Fibroblast of lung (primary cell): ENCODE results near the gene ITPRID2. TPM values are rescaled to one million over a fixed set of nuclear protein-coding genes. Genes with fewer than 3 reads are reported as not detected.

Source experiments
- DNase-seq, 2 donors: peaks; one replicate each; pipeline versions ENCODE4 v3.0.0 to v3.0.0-alpha.2; 2010; ENCODE audit warnings: low read depth in 2 of 2
- H2AFZ ChIP-seq: 2 replicates; pipeline ENCODE4 v1.5.1; 2012; ENCODE audit warnings: low read length, control low read depth, inconsistent platforms
- H3K27ac ChIP-seq: 2 replicates; pipeline ENCODE4 v1.5.1; 2011; ENCODE audit warnings: low read length, control low read depth; ENCODE audit not compliant: insufficient read depth
- H3K27me3 ChIP-seq: 2 replicates; pipeline ENCODE4 v1.5.1; 2011; ENCODE audit warnings: mild to moderate bottlenecking, low read length; ENCODE audit not compliant: control insufficient read depth, insufficient read depth
- H3K36me3 ChIP-seq: 2 replicates; pipeline ENCODE4 v1.5.1; 2011; ENCODE audit warnings: low read length; ENCODE audit not compliant: control insufficient read depth, insufficient read depth
- H3K4me1 ChIP-seq: 2 replicates; pipeline ENCODE4 v1.5.1; 2011; ENCODE audit warnings: low read length; ENCODE audit not compliant: control insufficient read depth, insufficient read depth; ENCODE audit errors: extremely low read depth
- H3K4me2 ChIP-seq: 2 replicates; pipeline ENCODE4 v1.5.1; 2011; ENCODE audit warnings: low read length, control low read depth; ENCODE audit not compliant: insufficient read depth; ENCODE audit errors: extremely low read depth
- H3K4me3 ChIP-seq, 4 experiments: fragments of 200-600 bp in 1 of 4; sonication (generic) in 1 of 4; replicated peaks in 1 of 4; 2 replicates each; pipeline ENCODE4 v1.5.1; 2011 to 2016; ENCODE audit warnings: low read length in 4 of 4, low read depth in 3 of 4, mild to moderate bottlenecking in 3 of 4, control low read depth in 2 of 4, inconsistent platforms in 1 of 4, mixed read lengths in 1 of 4; ENCODE audit not compliant: insufficient read depth in 1 of 4; ENCODE audit errors: control extremely low read depth in 1 of 4
- H3K79me2 ChIP-seq: 2 replicates; pipeline ENCODE4 v1.5.1; 2012; ENCODE audit warnings: mild to moderate bottlenecking, low read length, inconsistent platforms; ENCODE audit not compliant: control insufficient read depth, insufficient read depth
- H3K9ac ChIP-seq: 2 replicates; pipeline ENCODE4 v1.5.1; 2011; ENCODE audit warnings: mild to moderate bottlenecking, low read length, control low read depth; ENCODE audit not compliant: insufficient read depth
- H3K9me3 ChIP-seq: 2 replicates; pipeline ENCODE4 v1.5.1; 2012; ENCODE audit warnings: low read depth, low read length; ENCODE audit not compliant: control insufficient read depth, insufficient read depth
- H4K20me1 ChIP-seq: 2 replicates; pipeline ENCODE4 v1.5.1; 2011; ENCODE audit warnings: low read length; ENCODE audit not compliant: control insufficient read depth, insufficient read depth; ENCODE audit errors: extremely low read depth
- CTCF ChIP-seq, 2 donors: IDR thresholded peaks in 1 of 2; conservative IDR thresholded peaks in 1 of 2; 1 replicate in 1 of 2; 2 replicates in 1 of 2; pipeline ENCODE4 v1.5.1; 2011 to 2012; ENCODE audit warnings: low read length in 2 of 2, control low read depth in 1 of 2, inconsistent platforms in 1 of 2, low read depth in 1 of 2, mild to moderate bottlenecking in 1 of 2
- EZH2 ChIP-seq: IDR thresholded peaks from 2 replicates; pipeline ENCODE4 v1.5.1; 2012; ENCODE audit warnings: low read length, control low read depth, mild to moderate bottlenecking; ENCODE audit errors: missing control alignments
- polyA plus RNA-seq, 2 donors: library from polyadenylated mRNA; depleted of rRNA in 1 of 2; stranded (reverse) in 1 of 2; unstranded in 1 of 2; fragments of >200 nt; gene quantifications; 2 replicates each; pipeline ENCODE4 v1.2.1, GENCODE V29; 2011 to 2012; ENCODE audit warnings: missing spikeins in 1 of 2
- total RNA-seq: library from RNA; depleted of rRNA; stranded (reverse); fragments of >200 nt; gene quantifications from 2 replicates; pipeline ENCODE4 v1.2.1, GENCODE V29; 2014

The ITPRID2 gene
- total and polyA plus RNA-seq, 2 donors (not counting 1 experiment from before 2014, with no cell fraction given): 70.5 to 179 TPM

DNA sequence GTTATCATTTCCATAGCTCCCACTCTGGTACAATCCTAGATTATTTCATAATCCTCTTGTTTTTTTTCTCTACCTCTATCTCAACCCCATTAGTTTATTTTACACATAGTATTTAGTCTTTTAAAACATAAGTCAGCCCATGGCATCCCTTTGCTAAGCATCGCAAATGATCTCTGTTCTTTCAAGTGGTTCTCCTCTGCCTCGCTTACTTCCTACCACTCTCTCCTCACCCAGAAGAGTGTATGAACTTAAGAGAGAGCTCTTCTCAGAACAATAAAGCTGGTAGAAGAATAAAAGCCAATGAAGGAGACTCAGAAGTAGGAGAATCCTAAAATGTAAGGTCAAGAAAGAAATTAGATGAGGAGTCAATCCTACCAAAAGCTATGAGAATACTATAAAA lies 12.2 kb upstream of the ITPRID2 start:
- DNase-seq: no peak
- H3K36me3 ChIP-seq: no peaks in the 10 kb centered on the region
- H3K27me3 ChIP-seq: no peaks in the 10 kb centered on the region
- H3K27ac ChIP-seq: no peak overlapping the region
- H2AFZ ChIP-seq: no peak overlapping the region
- H3K9me3 ChIP-seq: no peaks in the 10 kb centered on the region
- H3K79me2 ChIP-seq: no peaks in the 10 kb centered on the region
- TF ChIP-seq EZH2 (no peak), CTCF (conservative IDR thresholded peaks at IDR 0.05 in 1 of 2, IDR thresholded peaks at IDR 0.05 in 1 of 2; ENCODE audit: low read depth in 1 of 2, low read length in 2 of 2) (no peak)
- H4K20me1 ChIP-seq: no peaks in the 10 kb centered on the region
- no peak overlapping the region for H3K4me3 ChIP-seq
- H3K9ac ChIP-seq: no peak overlapping the region
- no peak overlapping the region for H3K4me2 ChIP-seq
- no peaks in the 10 kb centered on the region for H3K4me1 ChIP-seq

DNA sequence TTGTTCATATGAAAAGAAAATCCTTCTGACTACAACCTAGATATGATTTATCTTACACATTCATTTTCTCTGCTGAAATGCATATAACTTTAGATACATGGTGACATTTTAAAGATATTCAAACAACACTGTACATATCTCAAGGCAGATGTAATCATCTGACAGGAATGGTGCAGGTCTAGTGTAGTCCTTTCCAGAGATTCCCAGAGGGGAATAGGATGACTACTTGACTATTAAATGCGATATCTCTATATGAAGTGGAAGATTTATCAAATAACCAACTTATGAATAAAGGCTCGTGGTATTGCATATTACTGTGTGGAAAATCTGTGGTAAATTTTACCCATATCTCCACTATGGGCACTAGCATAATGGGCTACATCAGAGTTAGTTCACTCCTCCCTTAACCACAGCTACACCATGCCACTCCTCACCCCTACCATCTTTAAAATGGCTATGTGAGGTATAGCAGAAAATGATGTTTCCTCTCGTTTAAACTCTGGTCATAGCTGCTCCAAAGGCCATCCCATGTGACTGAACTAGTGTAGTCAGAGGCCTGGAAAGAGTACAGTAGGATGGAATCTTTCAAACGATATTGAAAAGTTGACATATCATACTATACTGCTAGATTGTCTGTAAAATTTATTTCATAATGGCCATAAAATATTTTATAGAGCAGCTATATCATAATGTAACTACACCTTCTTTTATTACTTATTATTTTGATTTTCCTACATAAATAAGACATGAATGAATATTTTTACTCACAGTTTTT lies 9.1 kb upstream of the ITPRID2 start:
- no peaks in the 10 kb centered on the region for H3K36me3 ChIP-seq
- TF ChIP-seq EZH2 (no peak), CTCF (conservative IDR thresholded peaks at IDR 0.05 in 1 of 2, IDR thresholded peaks at IDR 0.05 in 1 of 2; ENCODE audit: low read depth in 1 of 2, low read length in 2 of 2) (no peak)
- no peaks in the 10 kb centered on the region for H3K9me3 ChIP-seq
- no peak overlapping the region for H3K9ac ChIP-seq
- H2AFZ ChIP-seq: no peak overlapping the region
- no peaks in the 10 kb centered on the region for H3K27me3 ChIP-seq
- no peak overlapping the region for H3K4me2 ChIP-seq
- H4K20me1 ChIP-seq: no peaks in the 10 kb centered on the region
- no peak overlapping the region for H3K27ac ChIP-seq
- no peaks in the 10 kb centered on the region for H3K79me2 ChIP-seq
- DNase-seq: no peak
- no peak overlapping the region for H3K4me3 ChIP-seq
- H3K4me1 ChIP-seq: no peaks in the 10 kb centered on the region

DNA sequence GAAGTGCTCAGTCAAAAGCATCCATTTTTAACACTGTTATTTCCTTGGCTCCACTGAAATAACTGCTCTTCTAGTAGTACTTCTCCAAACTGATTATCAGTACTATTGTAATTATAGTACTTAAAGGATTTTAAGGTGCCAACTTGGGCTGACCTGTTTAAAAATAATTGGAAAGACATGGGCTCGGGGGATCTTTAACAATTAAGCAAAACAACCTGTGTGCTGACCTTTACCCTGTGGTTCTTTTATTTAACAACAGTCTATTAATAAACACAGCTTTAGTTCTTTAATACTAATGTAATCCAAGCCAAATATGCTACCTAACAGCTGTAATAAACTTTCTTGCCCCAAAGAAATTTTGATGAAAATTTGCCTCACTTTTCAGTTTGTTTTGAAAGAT lies 6.9 kb upstream of the ITPRID2 start:
- Histone ChIP-seq H3K36me3 (no peaks in the 10 kb centered on the region), H3K4me1 (no peaks in the 10 kb centered on the region), H3K79me2 (no peaks in the 10 kb centered on the region), H3K4me2 (no peak overlapping the region), H3K27ac (no peak overlapping the region), H3K9ac (no peak overlapping the region), H3K27me3 (no peaks in the 10 kb centered on the region), H4K20me1 (no peaks in the 10 kb centered on the region), H3K9me3 (no peaks in the 10 kb centered on the region), H2AFZ (no peak overlapping the region), H3K4me3 (no peak overlapping the region)
- no peak for DNase-seq
- TF ChIP-seq EZH2 (no peak), CTCF (conservative IDR thresholded peaks at IDR 0.05 in 1 of 2, IDR thresholded peaks at IDR 0.05 in 1 of 2; ENCODE audit: low read depth in 1 of 2, low read length in 2 of 2) (no peak)
